WTC11 (cell line): ENCODE measurements around the gene ZBTB16. TPM values are rescaled to one million over a fixed set of nuclear protein-coding genes. Genes with fewer than 3 reads are reported as not detected.

Experiments used
- ATAC-seq: fragments of 200-7000 bp; cut with Tn5 transposase; 2 replicates; pipeline ENCODE4 v1.10.0; 2021; ENCODE audit warnings: mild to moderate bottlenecking, moderate library complexity
- CTCF ChIA-PET: fragments of 300-600 bp; sonication (Branson Sonifier 250); formaldehyde crosslinking; loops from one replicate; lab custom pipeline; 2021; ENCODE audit warnings: antibody characterized with exemption; lab: Charles Lee
- POLR2A ChIA-PET: fragments of 350-600 bp; sonication (Branson Sonifier 250); formaldehyde crosslinking; loops from one replicate; lab custom pipeline; 2021; ENCODE audit warnings: antibody characterized with exemption; lab: Charles Lee
- DNase-seq: peaks from one replicate; pipeline ENCODE4 v3.0.0; 2021; ENCODE audit warnings: low spot score
- H3K27ac Mint-ChIP-seq: 2 replicates; pipeline ENCODE4 v1.8.0; 2021; ENCODE audit warnings: mixed read lengths
- H3K27me3 Mint-ChIP-seq: 2 replicates; pipeline ENCODE4 v1.8.0; 2021; ENCODE audit warnings: low read depth, mild to moderate bottlenecking, moderate library complexity, mixed read lengths
- H3K36me3 Mint-ChIP-seq: 2 replicates; pipeline ENCODE4 v1.8.0; 2021; ENCODE audit warnings: mixed read lengths
- H3K4me1 Mint-ChIP-seq: 2 replicates; pipeline ENCODE4 v1.8.0; 2022; ENCODE audit warnings: mixed read lengths
- H3K4me3 Mint-ChIP-seq: 2 replicates; pipeline ENCODE4 v1.8.0; 2021; ENCODE audit warnings: mild to moderate bottlenecking, moderate library complexity, mixed read lengths
- H3K9me3 Mint-ChIP-seq: 2 replicates; pipeline ENCODE4 v1.8.0; 2021; ENCODE audit warnings: mixed read lengths
- CBFB ChIP-seq: sonication (generic); formaldehyde crosslinking; IDR thresholded peaks from 2 replicates; pipeline ENCODE4 v1.8.1; 2022; ENCODE audit warnings: mild to moderate bottlenecking, low read depth, missing genetic modification reagents
- GABPB1 ChIP-seq: sonication (generic); formaldehyde crosslinking; IDR thresholded peaks from 2 replicates; pipeline ENCODE4 v1.8.1; 2023; ENCODE audit warnings: mild to moderate bottlenecking, missing genetic modification reagents
- GRHL2 ChIP-seq: fragments of 250-450 bp; sonication (Bioruptor Pico); IDR thresholded peaks from 2 replicates; pipeline ENCODE4 v1.8.0; 2022; ENCODE audit warnings: mild to moderate bottlenecking, moderate library complexity; ENCODE audit not compliant: insufficient replicate concordance, severe bottlenecking
- GTF2I ChIP-seq: fragments of 250-450 bp; sonication (Bioruptor Pico); conservative IDR thresholded peaks from 2 replicates; pipeline ENCODE4 v1.4.0; 2021; ENCODE audit warnings: mild to moderate bottlenecking
- IRF2 ChIP-seq: sonication (generic); formaldehyde crosslinking; IDR thresholded peaks from 2 replicates; pipeline ENCODE4 v1.8.0; 2022; ENCODE audit warnings: low read depth, missing genetic modification reagents, borderline replicate concordance
- MYBL2 ChIP-seq: sonication (generic); formaldehyde crosslinking; IDR thresholded peaks from 2 replicates; pipeline ENCODE4 v1.8.1; 2023; ENCODE audit warnings: mild to moderate bottlenecking, moderate library complexity, missing genetic modification reagents
- NFATC4 ChIP-seq: fragments of 250-450 bp; sonication (Bioruptor Pico); IDR thresholded peaks from 2 replicates; pipeline ENCODE4 v1.9.0; 2021; ENCODE audit warnings: mild to moderate bottlenecking
- NFE2L1 ChIP-seq: sonication (generic); formaldehyde crosslinking; IDR thresholded peaks from 2 replicates; pipeline ENCODE4 v1.8.1; 2023; ENCODE audit warnings: missing genetic modification reagents
- NFYB ChIP-seq: sonication (generic); formaldehyde crosslinking; conservative IDR thresholded peaks from 2 replicates; pipeline ENCODE4 v1.8.0; 2022; ENCODE audit warnings: low read depth, missing genetic modification reagents
- RORB ChIP-seq: fragments of 250-450 bp; sonication (Bioruptor Pico); IDR thresholded peaks from 2 replicates; pipeline ENCODE4 v1.9.0; 2021; ENCODE audit warnings: mild to moderate bottlenecking
- SMAD3 ChIP-seq: sonication (generic); formaldehyde crosslinking; IDR thresholded peaks from 2 replicates; pipeline ENCODE4 v1.8.0; 2022; ENCODE audit warnings: missing genetic modification reagents, mild to moderate bottlenecking, borderline replicate concordance
- TEAD1 ChIP-seq: sonication (generic); formaldehyde crosslinking; IDR thresholded peaks from 2 replicates; pipeline ENCODE4 v1.8.0; 2022; ENCODE audit warnings: mild to moderate bottlenecking, missing genetic modification reagents
- ZNF121 ChIP-seq: sonication (generic); formaldehyde crosslinking; IDR thresholded peaks from 2 replicates; pipeline ENCODE4 v1.8.0; 2023; ENCODE audit warnings: missing genetic modification reagents
- ZNF263 ChIP-seq: sonication (generic); formaldehyde crosslinking; IDR thresholded peaks from 2 replicates; pipeline ENCODE4 v1.8.1; 2022; ENCODE audit warnings: low read depth, mild to moderate bottlenecking, moderate library complexity, missing genetic modification reagents
- total RNA-seq: library from RNA; stranded (reverse); gene quantifications from 3 replicates; pipeline ENCODE4 v1.2.3, GENCODE V29; 2021
- TF ChIP-seq, protein P1 (sequence below): sonication (generic); formaldehyde crosslinking; IDR thresholded peaks from 2 replicates; pipeline ENCODE4 v1.8.0; 2022; ENCODE audit warnings: mild to moderate bottlenecking, missing genetic modification reagents
- TF ChIP-seq, protein P2 (sequence below): sonication (generic); formaldehyde crosslinking; IDR thresholded peaks from 2 replicates; pipeline ENCODE4 v1.8.1; 2023; ENCODE audit warnings: mild to moderate bottlenecking, missing genetic modification reagents
- TF ChIP-seq, protein P3 (sequence below): fragments of 250-450 bp; sonication (Bioruptor Pico); IDR thresholded peaks from 2 replicates; pipeline ENCODE4 v1.8.0; 2021; ENCODE audit warnings: mild to moderate bottlenecking
- TF ChIP-seq, protein P4 (sequence below): sonication (generic); formaldehyde crosslinking; IDR thresholded peaks from 2 replicates; pipeline ENCODE4 v1.8.0; 2022; ENCODE audit warnings: mild to moderate bottlenecking, missing genetic modification reagents
- TF ChIP-seq, protein P5 (sequence below): sonication (generic); formaldehyde crosslinking; IDR thresholded peaks from 2 replicates; pipeline ENCODE4 v1.8.1; 2023; ENCODE audit warnings: mild to moderate bottlenecking, missing genetic modification reagents, borderline replicate concordance
- TF ChIP-seq, protein P6 (sequence below): fragments of 250-450 bp; sonication (Bioruptor Pico); conservative IDR thresholded peaks from 2 replicates; pipeline ENCODE4 v1.9.0; 2021; ENCODE audit warnings: mild to moderate bottlenecking
- TF ChIP-seq, protein P7 (sequence below): sonication (generic); formaldehyde crosslinking; IDR thresholded peaks from 2 replicates; pipeline ENCODE4 v1.8.1; 2023; ENCODE audit warnings: mild to moderate bottlenecking, missing genetic modification reagents

Gene ZBTB16
- total RNA-seq, 1 experiment from 2014 or later = 0.57 TPM

DNA sequence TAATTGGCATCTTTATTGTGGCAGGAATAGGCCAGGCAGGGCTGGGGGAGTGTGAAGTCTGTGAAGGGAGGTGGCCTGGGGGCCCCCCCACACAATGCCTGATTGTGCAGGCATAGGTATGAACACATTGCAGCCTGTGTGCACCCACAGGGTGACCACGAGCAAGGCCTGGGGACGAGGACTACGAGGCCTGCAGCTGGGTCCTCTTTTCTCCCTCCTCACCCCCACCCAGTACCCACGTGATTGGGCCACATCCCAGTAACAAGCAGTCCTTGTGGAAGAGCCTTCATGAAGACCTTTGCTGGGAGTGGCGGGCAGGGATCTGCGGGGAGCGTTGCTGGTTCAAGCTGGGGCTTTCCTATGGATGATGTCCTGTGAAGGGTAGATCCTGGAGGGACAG, 29.3 kb downstream of the ZBTB16 start:
- Mint-ChIP-seq H3K4me3 (no peak overlapping the region), H3K4me1 (peaks cover 20% of the 10 kb centered on the region), H3K27me3 (no peaks in the 10 kb centered on the region; the same call in 1 of the 2 replicates), H3K27ac (no peak overlapping the region), H3K9me3 (no peaks in the 10 kb centered on the region), H3K36me3 (no peaks in the 10 kb centered on the region)
- no peak for DNase-seq
- ChIA-PET CTCF (no interaction called here), POLR2A (no interaction called here)
- TF ChIP-seq, protein P1, sequence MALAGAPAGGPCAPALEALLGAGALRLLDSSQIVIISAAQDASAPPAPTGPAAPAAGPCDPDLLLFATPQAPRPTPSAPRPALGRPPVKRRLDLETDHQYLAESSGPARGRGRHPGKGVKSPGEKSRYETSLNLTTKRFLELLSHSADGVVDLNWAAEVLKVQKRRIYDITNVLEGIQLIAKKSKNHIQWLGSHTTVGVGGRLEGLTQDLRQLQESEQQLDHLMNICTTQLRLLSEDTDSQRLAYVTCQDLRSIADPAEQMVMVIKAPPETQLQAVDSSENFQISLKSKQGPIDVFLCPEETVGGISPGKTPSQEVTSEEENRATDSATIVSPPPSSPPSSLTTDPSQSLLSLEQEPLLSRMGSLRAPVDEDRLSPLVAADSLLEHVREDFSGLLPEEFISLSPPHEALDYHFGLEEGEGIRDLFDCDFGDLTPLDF (CRISPR knock-in tag) = no peak
- TF ChIP-seq NFYB (CRISPR knock-in tag) (no peak), GTF2I (CRISPR knock-in tag) (no peak), TEAD1 (no peak), NFATC4 (CRISPR knock-in tag) (no peak), RORB (CRISPR knock-in tag) (no peak), MYBL2 (no peak), GRHL2 (no peak), CBFB (CRISPR knock-in tag) (no peak), ZNF263 (CRISPR knock-in tag) (no peak), SMAD3 (no peak)
- TF ChIP-seq, protein P2, sequence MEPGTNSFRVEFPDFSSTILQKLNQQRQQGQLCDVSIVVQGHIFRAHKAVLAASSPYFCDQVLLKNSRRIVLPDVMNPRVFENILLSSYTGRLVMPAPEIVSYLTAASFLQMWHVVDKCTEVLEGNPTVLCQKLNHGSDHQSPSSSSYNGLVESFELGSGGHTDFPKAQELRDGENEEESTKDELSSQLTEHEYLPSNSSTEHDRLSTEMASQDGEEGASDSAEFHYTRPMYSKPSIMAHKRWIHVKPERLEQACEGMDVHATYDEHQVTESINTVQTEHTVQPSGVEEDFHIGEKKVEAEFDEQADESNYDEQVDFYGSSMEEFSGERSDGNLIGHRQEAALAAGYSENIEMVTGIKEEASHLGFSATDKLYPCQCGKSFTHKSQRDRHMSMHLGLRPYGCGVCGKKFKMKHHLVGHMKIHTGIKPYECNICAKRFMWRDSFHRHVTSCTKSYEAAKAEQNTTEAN (CRISPR knock-in tag) = no peak
- TF ChIP-seq, protein P3, sequence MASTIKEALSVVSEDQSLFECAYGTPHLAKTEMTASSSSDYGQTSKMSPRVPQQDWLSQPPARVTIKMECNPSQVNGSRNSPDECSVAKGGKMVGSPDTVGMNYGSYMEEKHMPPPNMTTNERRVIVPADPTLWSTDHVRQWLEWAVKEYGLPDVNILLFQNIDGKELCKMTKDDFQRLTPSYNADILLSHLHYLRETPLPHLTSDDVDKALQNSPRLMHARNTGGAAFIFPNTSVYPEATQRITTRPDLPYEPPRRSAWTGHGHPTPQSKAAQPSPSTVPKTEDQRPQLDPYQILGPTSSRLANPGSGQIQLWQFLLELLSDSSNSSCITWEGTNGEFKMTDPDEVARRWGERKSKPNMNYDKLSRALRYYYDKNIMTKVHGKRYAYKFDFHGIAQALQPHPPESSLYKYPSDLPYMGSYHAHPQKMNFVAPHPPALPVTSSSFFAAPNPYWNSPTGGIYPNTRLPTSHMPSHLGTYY (CRISPR knock-in tag) = no peak
- TF ChIP-seq, protein P4, sequence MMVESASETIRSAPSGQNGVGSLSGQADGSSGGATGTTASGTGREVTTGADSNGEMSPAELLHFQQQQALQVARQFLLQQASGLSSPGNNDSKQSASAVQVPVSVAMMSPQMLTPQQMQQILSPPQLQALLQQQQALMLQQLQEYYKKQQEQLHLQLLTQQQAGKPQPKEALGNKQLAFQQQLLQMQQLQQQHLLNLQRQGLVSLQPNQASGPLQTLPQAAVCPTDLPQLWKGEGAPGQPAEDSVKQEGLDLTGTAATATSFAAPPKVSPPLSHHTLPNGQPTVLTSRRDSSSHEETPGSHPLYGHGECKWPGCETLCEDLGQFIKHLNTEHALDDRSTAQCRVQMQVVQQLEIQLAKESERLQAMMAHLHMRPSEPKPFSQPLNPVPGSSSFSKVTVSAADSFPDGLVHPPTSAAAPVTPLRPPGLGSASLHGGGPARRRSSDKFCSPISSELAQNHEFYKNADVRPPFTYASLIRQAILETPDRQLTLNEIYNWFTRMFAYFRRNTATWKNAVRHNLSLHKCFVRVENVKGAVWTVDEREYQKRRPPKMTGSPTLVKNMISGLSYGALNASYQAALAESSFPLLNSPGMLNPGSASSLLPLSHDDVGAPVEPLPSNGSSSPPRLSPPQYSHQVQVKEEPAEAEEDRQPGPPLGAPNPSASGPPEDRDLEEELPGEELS (CRISPR knock-in tag) = no peak
- TF ChIP-seq, protein P5, sequence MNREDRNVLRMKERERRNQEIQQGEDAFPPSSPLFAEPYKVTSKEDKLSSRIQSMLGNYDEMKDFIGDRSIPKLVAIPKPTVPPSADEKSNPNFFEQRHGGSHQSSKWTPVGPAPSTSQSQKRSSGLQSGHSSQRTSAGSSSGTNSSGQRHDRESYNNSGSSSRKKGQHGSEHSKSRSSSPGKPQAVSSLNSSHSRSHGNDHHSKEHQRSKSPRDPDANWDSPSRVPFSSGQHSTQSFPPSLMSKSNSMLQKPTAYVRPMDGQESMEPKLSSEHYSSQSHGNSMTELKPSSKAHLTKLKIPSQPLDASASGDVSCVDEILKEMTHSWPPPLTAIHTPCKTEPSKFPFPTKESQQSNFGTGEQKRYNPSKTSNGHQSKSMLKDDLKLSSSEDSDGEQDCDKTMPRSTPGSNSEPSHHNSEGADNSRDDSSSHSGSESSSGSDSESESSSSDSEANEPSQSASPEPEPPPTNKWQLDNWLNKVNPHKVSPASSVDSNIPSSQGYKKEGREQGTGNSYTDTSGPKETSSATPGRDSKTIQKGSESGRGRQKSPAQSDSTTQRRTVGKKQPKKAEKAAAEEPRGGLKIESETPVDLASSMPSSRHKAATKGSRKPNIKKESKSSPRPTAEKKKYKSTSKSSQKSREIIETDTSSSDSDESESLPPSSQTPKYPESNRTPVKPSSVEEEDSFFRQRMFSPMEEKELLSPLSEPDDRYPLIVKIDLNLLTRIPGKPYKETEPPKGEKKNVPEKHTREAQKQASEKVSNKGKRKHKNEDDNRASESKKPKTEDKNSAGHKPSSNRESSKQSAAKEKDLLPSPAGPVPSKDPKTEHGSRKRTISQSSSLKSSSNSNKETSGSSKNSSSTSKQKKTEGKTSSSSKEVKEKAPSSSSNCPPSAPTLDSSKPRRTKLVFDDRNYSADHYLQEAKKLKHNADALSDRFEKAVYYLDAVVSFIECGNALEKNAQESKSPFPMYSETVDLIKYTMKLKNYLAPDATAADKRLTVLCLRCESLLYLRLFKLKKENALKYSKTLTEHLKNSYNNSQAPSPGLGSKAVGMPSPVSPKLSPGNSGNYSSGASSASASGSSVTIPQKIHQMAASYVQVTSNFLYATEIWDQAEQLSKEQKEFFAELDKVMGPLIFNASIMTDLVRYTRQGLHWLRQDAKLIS (CRISPR knock-in tag) = no peak
- ATAC-seq = no peak

DNA sequence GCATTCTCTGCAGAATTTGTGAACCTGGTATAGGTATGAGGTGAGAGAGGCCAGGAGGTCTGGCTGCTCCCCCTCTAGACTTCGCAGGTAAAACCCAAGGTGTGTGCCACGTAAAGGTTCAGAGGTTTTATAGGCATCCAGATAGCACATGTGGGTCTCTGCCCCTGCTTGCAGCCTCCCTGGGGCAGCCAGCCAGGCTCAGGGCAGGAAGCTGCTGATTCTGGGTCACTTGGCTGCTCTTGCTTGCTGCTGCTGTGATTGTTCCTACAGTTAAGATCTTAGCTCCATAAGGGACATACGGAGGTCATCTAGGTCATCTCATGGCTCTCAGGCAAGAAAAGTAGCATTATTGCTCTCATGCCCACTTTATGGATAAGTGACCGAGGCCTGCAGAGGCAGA, 30.2 kb downstream of the ZBTB16 start:
- POLR2A ChIA-PET = interaction anchor here (0.7 kb wide), 1 partner anchor 138 kb away, joined by 3 read pairs; no protein-coding TSS in a partner anchor
- ATAC-seq = no peak
- CTCF ChIA-PET = no interaction called here
- no peaks in the 10 kb centered on the region; the same call in 1 of the 2 replicates for H3K27me3 Mint-ChIP-seq
- H3K4me3 Mint-ChIP-seq = no peak overlapping the region
- no peaks in the 10 kb centered on the region for H3K9me3 Mint-ChIP-seq
- no peak for DNase-seq
- H3K36me3 Mint-ChIP-seq = no peaks in the 10 kb centered on the region
- H3K27ac Mint-ChIP-seq = no peak overlapping the region
- peaks cover 19% of the 10 kb centered on the region for H3K4me1 Mint-ChIP-seq
- TF ChIP-seq, protein P4 (CRISPR knock-in tag) = no peak
- TF ChIP-seq NFE2L1 (CRISPR knock-in tag) (no peak), ZNF121 (CRISPR knock-in tag) (no peak), GABPB1 (CRISPR knock-in tag) (no peak), IRF2 (CRISPR knock-in tag) (no peak)
- TF ChIP-seq, protein P6, sequence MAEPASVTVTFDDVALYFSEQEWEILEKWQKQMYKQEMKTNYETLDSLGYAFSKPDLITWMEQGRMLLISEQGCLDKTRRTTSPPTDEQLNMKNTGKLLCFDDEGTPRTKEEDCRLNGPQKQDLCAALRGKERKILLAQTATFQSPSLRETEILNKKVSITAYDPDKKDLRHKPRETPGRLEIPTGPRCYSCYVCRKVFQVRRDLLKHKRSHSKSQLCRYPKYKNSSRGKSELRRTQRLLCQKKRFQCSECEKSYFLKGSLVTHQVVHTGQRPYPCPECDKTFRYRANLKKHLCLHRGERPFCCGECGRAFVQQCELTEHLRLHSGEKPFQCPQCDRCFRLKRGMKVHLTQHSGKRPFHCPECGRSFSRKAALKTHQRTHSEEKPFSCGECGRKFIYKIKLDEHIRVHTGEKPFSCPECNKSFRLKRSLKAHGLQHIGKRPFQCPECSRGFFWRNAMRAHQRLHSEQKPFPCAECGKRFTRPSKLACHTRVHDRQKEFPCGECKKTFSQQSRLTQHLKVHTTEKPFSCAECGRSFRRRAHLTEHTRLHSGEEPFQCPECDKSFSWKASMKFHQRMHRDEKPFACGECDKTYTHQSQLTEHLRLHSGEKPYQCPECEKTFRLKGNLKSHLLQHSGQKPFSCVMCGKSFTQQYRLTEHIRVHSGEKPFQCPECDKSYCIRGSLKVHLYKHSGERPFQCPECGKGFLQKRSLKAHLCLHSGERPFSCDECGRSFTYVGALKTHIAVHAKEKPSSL = no peak
- TF ChIP-seq, protein P7, sequence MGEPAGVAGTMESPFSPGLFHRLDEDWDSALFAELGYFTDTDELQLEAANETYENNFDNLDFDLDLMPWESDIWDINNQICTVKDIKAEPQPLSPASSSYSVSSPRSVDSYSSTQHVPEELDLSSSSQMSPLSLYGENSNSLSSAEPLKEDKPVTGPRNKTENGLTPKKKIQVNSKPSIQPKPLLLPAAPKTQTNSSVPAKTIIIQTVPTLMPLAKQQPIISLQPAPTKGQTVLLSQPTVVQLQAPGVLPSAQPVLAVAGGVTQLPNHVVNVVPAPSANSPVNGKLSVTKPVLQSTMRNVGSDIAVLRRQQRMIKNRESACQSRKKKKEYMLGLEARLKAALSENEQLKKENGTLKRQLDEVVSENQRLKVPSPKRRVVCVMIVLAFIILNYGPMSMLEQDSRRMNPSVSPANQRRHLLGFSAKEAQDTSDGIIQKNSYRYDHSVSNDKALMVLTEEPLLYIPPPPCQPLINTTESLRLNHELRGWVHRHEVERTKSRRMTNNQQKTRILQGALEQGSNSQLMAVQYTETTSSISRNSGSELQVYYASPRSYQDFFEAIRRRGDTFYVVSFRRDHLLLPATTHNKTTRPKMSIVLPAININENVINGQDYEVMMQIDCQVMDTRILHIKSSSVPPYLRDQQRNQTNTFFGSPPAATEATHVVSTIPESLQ = no peak
